Activated T-helper 9 cell treated with anti-CD3 and anti-CD28 coated beads, Interleukin-2, amount 50 U/mL, for 16 hours (primary cell): Measurements from ENCODE around the gene PHIP.
"Not testable (repeated sequence)": the region's sequence is repeated elsewhere in the genome, so short reads cannot be mapped to it uniquely, and the experiment has no call there.

Experiments
- DNase-seq: peaks from one replicate; pipeline ENCODE4 v3.0.0-alpha.2; 2020; ENCODE audit warnings: low read depth

The PHIP gene

GRCh38 chr6:79078075-79078969 lies at the start of gene PHIP:
Gene PHIP (minus strand): TSS chr6:79078254. CDS start chr6:79078068, 186 bp downstream.
- DNase-seq = peak; percentile 85

- no peak for DNase-seq
These were observed 49.6 kb upstream of the PHIP start for GRCh38 chr6:79127660-79128059.

- no peak for DNase-seq
These were observed 41.2 kb upstream of the PHIP start for GRCh38 chr6:79119217-79119616.

- no peak for DNase-seq
These were observed 39.7 kb upstream of the PHIP start for GRCh38 chr6:79117752-79118151.

GRCh38 chr6:79115553-79116182 lies 37.6 kb upstream of the PHIP start:
- DNase-seq = no peak

GRCh38 chr6:79111549-79111948 lies 33.5 kb upstream of the PHIP start:
- no peak for DNase-seq

- no peak for DNase-seq
These were observed 23.1 kb upstream of the PHIP start for GRCh38 chr6:79101164-79101563.

- DNase-seq = no peak
These were observed 22.2 kb upstream of the PHIP start for GRCh38 chr6:79100304-79100703.

- DNase-seq = no peak
These were observed 16.9 kb upstream of the PHIP start for GRCh38 chr6:79094938-79095337.

GRCh38 chr6:79091801-79092200 lies 13.7 kb upstream of the PHIP start:
- DNase-seq = not testable (repeated sequence)

- DNase-seq = no peak
These were observed 11.7 kb upstream of the PHIP start for GRCh38 chr6:79089552-79090404.

- DNase-seq = no peak
These were observed 6.6 kb upstream of the PHIP start for GRCh38 chr6:79084693-79085092.

- DNase-seq = no peak
These were observed 4.2 kb upstream of the PHIP start for GRCh38 chr6:79082304-79082703.

GRCh38 chr6:79081663-79082062 lies 3.6 kb upstream of the PHIP start:
- DNase-seq = no peak

- no peak for DNase-seq
These were observed 1.5 kb upstream of the PHIP start for GRCh38 chr6:79079561-79080041.

GRCh38 chr6:79077715-79078074 lies 359 bp downstream of the PHIP start:
- DNase-seq = peak; percentile 33

- peak; percentile 82 for DNase-seq
These were observed 1.0 kb downstream of the PHIP start for GRCh38 chr6:79076782-79077641.

GRCh38 chr6:79076160-79076559 lies 1.9 kb downstream of the PHIP start:
- no peak for DNase-seq

GRCh38 chr6:79073888-79074287 lies 4.2 kb downstream of the PHIP start:
- no peak for DNase-seq

GRCh38 chr6:79072640-79073181 lies 5.3 kb downstream of the PHIP start:
- DNase-seq = no peak

- DNase-seq = no peak
These were observed 6.5 kb downstream of the PHIP start for GRCh38 chr6:79071547-79071946.
